ENCODE measurements around the gene PSG11.
"Not testable (repeated sequence)": the region's sequence is repeated elsewhere in the genome, so short reads cannot be mapped to it uniquely, and the experiment has no call there.

- TF ChIP-seq POLR2AphosphoS5 (IDR thresholded peaks at IDR 0.05): peak in 2 of 3 donors; percentile 39
- TF ChIP-seq POLR2A (IDR thresholded peaks at IDR 0.05); EP300 (IDR thresholded peaks at IDR 0.05; ENCODE audit: low read depth): not testable (repeated sequence)
- TF ChIP-seq, protein P1, sequence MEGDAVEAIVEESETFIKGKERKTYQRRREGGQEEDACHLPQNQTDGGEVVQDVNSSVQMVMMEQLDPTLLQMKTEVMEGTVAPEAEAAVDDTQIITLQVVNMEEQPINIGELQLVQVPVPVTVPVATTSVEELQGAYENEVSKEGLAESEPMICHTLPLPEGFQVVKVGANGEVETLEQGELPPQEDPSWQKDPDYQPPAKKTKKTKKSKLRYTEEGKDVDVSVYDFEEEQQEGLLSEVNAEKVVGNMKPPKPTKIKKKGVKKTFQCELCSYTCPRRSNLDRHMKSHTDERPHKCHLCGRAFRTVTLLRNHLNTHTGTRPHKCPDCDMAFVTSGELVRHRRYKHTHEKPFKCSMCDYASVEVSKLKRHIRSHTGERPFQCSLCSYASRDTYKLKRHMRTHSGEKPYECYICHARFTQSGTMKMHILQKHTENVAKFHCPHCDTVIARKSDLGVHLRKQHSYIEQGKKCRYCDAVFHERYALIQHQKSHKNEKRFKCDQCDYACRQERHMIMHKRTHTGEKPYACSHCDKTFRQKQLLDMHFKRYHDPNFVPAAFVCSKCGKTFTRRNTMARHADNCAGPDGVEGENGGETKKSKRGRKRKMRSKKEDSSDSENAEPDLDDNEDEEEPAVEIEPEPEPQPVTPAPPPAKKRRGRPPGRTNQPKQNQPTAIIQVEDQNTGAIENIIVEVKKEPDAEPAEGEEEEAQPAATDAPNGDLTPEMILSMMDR (IDR thresholded peaks at IDR 0.05): not testable (repeated sequence)
Observed at GRCh38 chr19:43046578-43046977, 20.3 kb upstream of the PSG11 start.
